IPS-NIHi7 (cell line): ENCODE measurements around the gene ASS1.
A peak's percentile ranks its signal among the peaks of the same experiment; 100 is the strongest.
"Not testable (repeated sequence)": the region's sequence is repeated elsewhere in the genome, so short reads cannot be mapped to it uniquely, and the experiment has no call there.

ENCODE experiments used
- DNase-seq: peaks from one replicate; pipeline ENCODE4 v3.0.0; 2012; ENCODE audit warnings: mixed read lengths; ENCODE audit errors: extremely low spot score

The ASS1 gene

GRCh38 chr9:130444565-130445221 lies at the start of gene ASS1:
Gene ASS1 (plus strand): TSS chr9:130444961. CDS start chr9:130452229, 7,268 bp downstream.
- peak; percentile 87 for DNase-seq

GRCh38 chr9:130395810-130396435 lies 48.8 kb upstream of the ASS1 start:
- DNase-seq = no peak

- DNase-seq = no peak
Observed at GRCh38 chr9:130396581-130396980, 48.2 kb upstream of the ASS1 start.

- no peak for DNase-seq
Observed at GRCh38 chr9:130398487-130399240, 46.1 kb upstream of the ASS1 start.

GRCh38 chr9:130399768-130400167 lies 45.0 kb upstream of the ASS1 start:
- no peak for DNase-seq

DNA sequence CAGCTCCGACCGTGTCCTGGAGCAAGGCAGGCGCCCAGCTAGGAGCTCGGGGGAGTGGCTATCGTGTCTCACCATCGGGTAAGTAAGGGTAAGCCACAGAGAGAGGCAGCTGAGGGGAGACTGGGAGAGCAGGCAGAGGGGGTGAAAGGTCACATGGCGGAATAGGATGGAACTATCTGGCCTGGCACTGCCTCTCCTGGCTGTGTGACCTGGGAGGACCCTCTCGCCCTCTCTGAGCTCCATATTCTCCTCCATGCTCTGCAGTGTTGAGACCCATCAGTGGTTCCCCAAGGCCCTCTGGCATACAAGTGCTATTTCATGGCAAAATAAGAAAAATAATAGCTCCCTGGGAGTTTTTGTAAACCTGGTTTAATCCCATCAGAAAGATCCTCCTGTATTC lies 43.9 kb upstream of the ASS1 start:
- DNase-seq = no peak

DNA sequence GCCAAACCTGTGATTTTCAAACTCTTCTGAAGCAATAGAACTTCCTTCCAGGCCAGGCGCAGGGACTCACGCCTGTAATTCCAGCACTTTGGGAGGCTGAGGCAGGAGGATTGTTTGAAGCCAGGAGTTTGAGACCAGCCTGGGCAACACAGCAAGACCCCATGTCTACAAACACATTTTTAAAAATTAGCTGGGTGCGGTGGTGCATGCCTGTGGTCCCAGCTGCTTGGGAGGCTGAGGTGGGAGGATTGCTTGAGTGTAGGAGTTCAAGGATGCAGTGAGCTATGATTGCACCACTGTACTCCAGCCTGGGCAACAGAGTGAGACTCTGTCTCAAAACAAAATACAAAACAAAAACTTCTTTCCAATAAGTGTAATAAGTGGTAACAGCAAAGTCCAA lies 43.0 kb upstream of the ASS1 start:
- not testable (repeated sequence) for DNase-seq

- DNase-seq = no peak
Observed at GRCh38 chr9:130402243-130402642, 42.5 kb upstream of the ASS1 start.

- DNase-seq = no peak
Observed at GRCh38 chr9:130402645-130403440, 41.9 kb upstream of the ASS1 start.

GRCh38 chr9:130405657-130406257 lies 39.0 kb upstream of the ASS1 start:
- DNase-seq = no peak

DNA sequence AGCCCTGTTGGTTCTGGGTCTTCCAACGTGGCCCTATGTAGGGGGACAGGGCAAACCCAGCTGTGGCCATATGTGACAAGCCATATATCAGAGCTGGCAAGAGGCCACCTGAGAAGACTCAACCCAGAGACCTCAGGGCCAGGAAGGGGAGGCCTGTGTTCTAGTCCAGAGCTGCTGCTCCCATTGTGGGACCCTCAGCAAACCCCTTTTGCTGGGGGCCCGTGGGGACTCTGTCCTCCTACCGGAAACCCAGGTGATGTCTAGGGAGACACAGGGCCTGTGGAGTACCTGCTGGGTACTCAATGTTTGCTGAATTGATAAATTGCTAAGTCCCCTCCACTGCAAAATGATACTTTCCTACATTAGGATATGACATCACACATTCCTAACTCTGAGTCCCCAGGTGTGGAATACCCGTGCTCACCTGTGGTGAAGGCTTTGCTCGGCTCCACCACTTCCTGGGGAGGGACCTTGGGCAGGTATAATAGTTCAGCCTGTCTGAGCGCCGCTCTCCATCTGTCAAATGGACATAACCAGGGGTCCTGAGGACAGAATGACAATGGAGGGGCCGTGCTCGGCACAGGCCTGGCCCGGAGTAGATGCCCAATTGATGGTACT lies 38.4 kb upstream of the ASS1 start:
- DNase-seq = no peak

GRCh38 chr9:130407916-130408663 lies 36.7 kb upstream of the ASS1 start:
- DNase-seq = no peak

- no peak for DNase-seq
Observed at GRCh38 chr9:130408669-130409068, 36.1 kb upstream of the ASS1 start.

DNA sequence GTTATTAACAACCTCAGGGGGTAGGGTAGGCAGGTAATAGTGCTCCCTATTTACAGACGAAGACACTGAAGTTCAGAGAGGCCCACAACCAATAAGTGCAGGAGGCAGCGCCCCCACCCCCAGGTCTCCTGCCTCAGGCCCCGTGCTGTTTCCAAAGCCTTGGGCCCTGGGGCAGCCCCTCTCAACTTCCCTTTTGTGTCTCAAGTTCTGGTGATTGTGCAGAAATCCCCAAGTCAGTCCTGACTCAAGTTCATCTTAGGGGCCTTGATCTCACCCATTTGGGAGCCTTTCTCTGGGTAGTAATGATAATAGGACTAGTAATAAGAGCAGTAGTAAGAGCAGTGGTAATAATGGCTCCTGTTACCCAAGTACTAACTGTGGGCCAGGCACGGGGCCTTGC lies 35.5 kb upstream of the ASS1 start:
- DNase-seq = no peak

DNA sequence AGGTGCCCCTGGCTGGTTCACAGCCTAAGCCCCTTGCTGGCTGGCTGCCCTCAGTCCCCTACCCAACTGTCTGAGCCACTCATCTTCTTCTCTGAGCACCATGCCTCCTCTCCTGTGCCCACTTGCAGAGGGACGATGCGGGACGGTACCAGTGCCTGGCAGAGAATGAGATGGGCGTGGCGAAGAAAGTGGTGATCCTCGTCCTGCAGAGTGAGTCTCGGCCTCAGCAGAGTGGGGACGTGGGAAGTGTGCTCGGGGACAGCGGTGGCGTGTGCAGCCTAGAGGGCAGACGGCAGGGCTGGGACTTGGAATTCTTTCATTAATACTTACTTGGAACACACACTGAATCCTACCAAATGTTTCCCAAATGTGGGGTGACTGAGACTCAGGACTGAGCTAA lies 34.3 kb upstream of the ASS1 start:
- DNase-seq = no peak

GRCh38 chr9:130411566-130411915 lies 33.2 kb upstream of the ASS1 start:
- DNase-seq = no peak

- no peak for DNase-seq
Observed at GRCh38 chr9:130414081-130414731, 30.6 kb upstream of the ASS1 start.

DNA sequence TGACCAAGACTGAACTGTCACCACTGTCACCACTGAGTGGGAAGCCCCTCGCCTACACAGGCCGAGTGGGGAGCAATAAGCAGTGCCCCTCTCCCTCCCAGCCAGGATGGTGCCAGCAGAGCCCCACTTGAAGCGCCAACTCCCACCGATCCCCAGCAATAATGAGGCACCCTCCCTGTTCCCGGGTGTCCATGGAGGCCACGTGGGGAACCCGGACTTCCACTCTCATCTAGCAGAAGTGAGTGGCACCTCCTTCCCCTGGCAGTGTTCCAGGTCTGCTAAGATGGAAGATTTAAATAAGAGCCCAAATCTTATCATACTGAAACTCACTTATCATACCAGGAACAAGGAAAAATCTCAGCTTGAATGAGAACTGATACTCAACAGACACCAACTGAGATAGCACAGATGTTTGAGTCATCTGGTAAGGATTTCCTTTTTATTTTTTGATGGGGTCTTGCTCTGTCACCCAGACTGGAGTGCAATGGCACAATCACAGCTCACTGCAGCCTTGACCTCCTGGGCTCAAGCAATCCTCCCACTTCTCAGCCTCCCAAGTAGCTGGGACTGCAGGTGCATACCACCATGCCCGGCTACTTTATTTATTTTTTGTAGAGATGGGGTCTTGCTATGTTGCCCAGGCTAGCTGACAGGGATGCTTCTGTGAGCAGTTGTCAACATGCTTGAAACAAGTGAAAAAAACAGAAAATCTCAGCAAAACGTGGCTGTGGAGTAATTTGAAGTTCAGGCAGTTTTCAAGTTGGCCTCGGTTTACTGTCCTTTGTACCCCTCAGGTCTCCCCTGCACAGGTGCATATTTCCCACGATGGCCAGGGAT lies 29.6 kb upstream of the ASS1 start:
- DNase-seq = no peak

DNA sequence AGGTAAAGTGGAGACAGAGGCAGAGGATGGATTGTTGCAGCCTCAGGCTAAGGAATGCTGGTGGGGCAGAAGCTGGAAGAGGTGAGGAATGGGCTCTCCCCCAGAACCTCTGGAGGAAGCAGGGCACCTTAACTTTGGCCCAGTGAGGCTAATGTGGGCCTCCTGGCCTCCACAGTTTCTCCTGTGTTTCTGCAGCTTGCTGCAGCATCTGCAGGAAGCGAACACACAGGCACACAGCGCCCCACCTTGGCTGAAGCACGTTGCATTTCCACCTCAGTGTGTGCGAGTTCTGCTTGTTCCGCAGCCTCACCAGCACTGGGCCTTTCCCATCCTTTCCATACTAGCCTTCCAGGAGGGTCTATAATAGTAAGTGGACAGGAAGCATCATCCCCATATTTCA lies 27.2 kb upstream of the ASS1 start:
- peak; percentile 46 for DNase-seq
